ENCODE data around the gene METTL17.

The METTL17 gene

GRCh38 chr14:21043387-21043973, 53.7 kb downstream of the METTL17 start:
- no peak for TF ChIP-seq CTCF (IDR thresholded peaks at IDR 0.05; ENCODE audit: control extremely low read depth, extremely low read depth, low read depth, missing control alignments)
- CTCF ChIA-PET, result interaction anchor here (1.0 to 2.8 kb wide), 7 partner anchors 10 to 71 kb away, joined by 3 to 20 read pairs (median 4); partner anchors contain the start of gene ARHGEF40
- DNase-seq (ENCODE audit: extremely low spot score), result no peak
- POLR2A ChIA-PET, result no interaction called here

- DNase-seq (ENCODE audit: extremely low spot score), result no peak
- ChIA-PET CTCF (interaction anchor here (1.0 to 2.8 kb wide), 6 partner anchors 22 to 72 kb away, joined by 3 to 20 read pairs (median 6); partner anchors contain the start of gene ARHGEF40), POLR2A (no interaction called here)
- no peak for TF ChIP-seq CTCF (IDR thresholded peaks at IDR 0.05; ENCODE audit: control extremely low read depth, extremely low read depth, low read depth, missing control alignments)
Observed at GRCh38 chr14:21043974-21044618, 54.3 kb downstream of the METTL17 start.
